OCI-LY3 (cell line): ENCODE measurements around the gene CAMK2D.

Experiments
- H2AFZ ChIP-seq: fragments of 200-600, 300-600 bp; shearing (Covaris generic); 2 replicates; pipeline ENCODE4 v1.6.0; 2014; ENCODE audit warnings: antibody characterized with exemption, low read depth, low read length
- H3K27ac ChIP-seq: fragments of 200-600, 300-600 bp; sonication (generic); 2 replicates; pipeline ENCODE4 v1.5.1; 2014; ENCODE audit warnings: mild to moderate bottlenecking, low read length, moderate library complexity, mixed read lengths
- H3K27me3 ChIP-seq: fragments of 200-600, 300-600 bp; sonication (generic); 2 replicates; pipeline ENCODE4 v1.6.1; 2014; ENCODE audit warnings: low read depth, low read length, mixed read lengths
- H3K36me3 ChIP-seq: fragments of 200-600, 300-600 bp; sonication (generic); replicated peaks from 2 replicates; pipeline ENCODE3; 2014; ENCODE audit warnings: low read depth, low read length, mixed read lengths
- H3K4me1 ChIP-seq: fragments of 300-600, 200-600 bp; sonication (generic); 2 replicates; pipeline ENCODE4 v1.6.1; 2014; ENCODE audit warnings: low read length, mixed read lengths
- H3K4me2 ChIP-seq: fragments of 200-600, 300-600 bp; sonication (generic); 2 replicates; pipeline ENCODE4 v1.6.1; 2014; ENCODE audit warnings: low read length, mixed read lengths
- H3K4me3 ChIP-seq: fragments of 300-600, 200-600 bp; sonication (generic); 2 replicates; pipeline ENCODE4 v1.5.1; 2014; ENCODE audit warnings: antibody characterized with exemption, mild to moderate bottlenecking, low read length, moderate library complexity
- H3K79me2 ChIP-seq: fragments of 300-600, 200-600 bp; shearing (Covaris generic); 2 replicates; pipeline ENCODE4 v1.6.1; 2014; ENCODE audit warnings: mild to moderate bottlenecking, low read length, mixed read lengths
- H3K9ac ChIP-seq: fragments of 300-600, 200-600 bp; shearing (Covaris generic); 2 replicates; pipeline ENCODE4 v1.6.0; 2014; ENCODE audit warnings: mild to moderate bottlenecking, low read length, moderate library complexity
- H3K9me3 ChIP-seq: fragments of 200-600, 300-600 bp; shearing (Covaris generic); 2 replicates; pipeline ENCODE4 v1.6.1; 2014; ENCODE audit warnings: low read length, mixed read lengths; ENCODE audit not compliant: insufficient read depth
- H4K20me1 ChIP-seq: fragments of 200-600, 300-600 bp; sonication (generic); 2 replicates; pipeline ENCODE4 v1.6.1; 2016; ENCODE audit warnings: low read length, mixed read lengths; ENCODE audit not compliant: insufficient read depth
- CTCF ChIP-seq: fragments of 200-600, 300-600 bp; sonication (generic); IDR thresholded peaks from 2 replicates; pipeline ENCODE4 v1.5.1; 2014; ENCODE audit warnings: antibody characterized with exemption, low read length, low read depth
- EZH2phosphoT487 ChIP-seq: fragments of 200-600 bp; shearing (Covaris generic); IDR thresholded peaks from 2 replicates; pipeline ENCODE4 v1.6.1; 2018; ENCODE audit warnings: antibody characterized with exemption, mixed run types, low read depth

The CAMK2D gene

GRCh38 chr4:113757486-113757885 lies 4.1 kb downstream of the CAMK2D start:
- no peak overlapping the region for H2AFZ ChIP-seq
- H3K4me3 ChIP-seq: no peak overlapping the region
- 0 out of 2 replicates have a peak, but pooled peaks cover 2% of the 10 kb centered on the region for H4K20me1 ChIP-seq
- no peaks in the 10 kb centered on the region for H3K9me3 ChIP-seq
- peaks cover 12% of the 10 kb centered on the region for H3K79me2 ChIP-seq
- no peak overlapping the region for H3K4me2 ChIP-seq
- H3K36me3 ChIP-seq: no peaks in the 10 kb centered on the region
- H3K27ac ChIP-seq: no peak overlapping the region
- peaks cover 26% of the 10 kb centered on the region for H3K4me1 ChIP-seq
- H3K27me3 ChIP-seq: peaks cover 7% of the 10 kb centered on the region; the same call in 1 of the 2 replicates
- H3K9ac ChIP-seq: no peak overlapping the region
- TF ChIP-seq EZH2phosphoT487 (no peak), CTCF (no peak)

- Histone ChIP-seq H3K27ac (no peak overlapping the region), H3K4me3 (peak overlapping the region; percentile 4; the same call in 1 of the 2 replicates), H3K4me2 (peak overlapping the region; percentile 47), H3K9ac (no peak overlapping the region), H3K4me1 (peaks cover 26% of the 10 kb centered on the region), H2AFZ (no peak overlapping the region), H3K36me3 (no peaks in the 10 kb centered on the region), H3K27me3 (peaks cover 7% of the 10 kb centered on the region; the same call in 1 of the 2 replicates), H4K20me1 (0 out of 2 replicates have a peak, but pooled peaks cover 2% of the 10 kb centered on the region), H3K79me2 (peaks cover 12% of the 10 kb centered on the region), H3K9me3 (no peaks in the 10 kb centered on the region)
- TF ChIP-seq CTCF (no peak), EZH2phosphoT487 (no peak)
These were observed 5.5 kb downstream of the CAMK2D start for GRCh38 chr4:113756005-113756410.

DNA sequence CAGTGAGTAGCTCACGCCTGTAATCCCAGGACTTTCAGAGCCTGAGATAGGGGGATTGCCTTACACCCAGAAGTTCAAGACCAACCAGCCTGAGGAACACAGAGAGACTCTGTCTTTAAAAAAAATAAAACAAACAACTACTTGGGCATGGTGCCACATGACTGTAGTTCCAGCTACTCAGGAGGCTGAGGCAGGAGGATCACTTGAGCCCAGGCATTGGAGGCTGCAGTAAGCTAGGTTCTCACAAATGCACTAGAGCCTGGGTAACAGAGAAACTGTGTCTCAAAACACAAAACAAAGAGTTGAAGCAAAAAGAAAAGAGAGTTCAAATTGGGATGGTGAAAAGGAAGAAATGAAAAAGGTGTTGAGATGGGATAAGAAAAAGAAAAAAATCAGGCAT lies 10.8 kb downstream of the CAMK2D start:
- H3K36me3 ChIP-seq: no peaks in the 10 kb centered on the region

GRCh38 chr4:113750296-113750695 lies 11.2 kb downstream of the CAMK2D start:
- Histone ChIP-seq H3K9ac (no peak overlapping the region), H2AFZ (no peak overlapping the region), H3K36me3 (no peaks in the 10 kb centered on the region), H3K4me2 (no peak overlapping the region), H3K79me2 (no peaks in the 10 kb centered on the region), H4K20me1 (no peaks in the 10 kb centered on the region), H3K27me3 (no peaks in the 10 kb centered on the region), H3K4me1 (peaks cover 5% of the 10 kb centered on the region), H3K27ac (no peak overlapping the region), H3K9me3 (no peaks in the 10 kb centered on the region), H3K4me3 (no peak overlapping the region)
- TF ChIP-seq EZH2phosphoT487 (no peak), CTCF (no peak)

More for the DNA sequence above, 10.8 kb downstream of the CAMK2D start:
- no peaks in the 10 kb centered on the region for H3K79me2 ChIP-seq
- no peak overlapping the region for H2AFZ ChIP-seq
- no peak for TF ChIP-seq EZH2phosphoT487
- TF ChIP-seq CTCF: no peak
- H3K9ac ChIP-seq: no peak overlapping the region
- no peak overlapping the region for H3K4me3 ChIP-seq
- H3K4me1 ChIP-seq: peaks cover 10% of the 10 kb centered on the region
- H3K9me3 ChIP-seq: no peaks in the 10 kb centered on the region
- no peak overlapping the region for H3K27ac ChIP-seq
- H3K27me3 ChIP-seq: no peaks in the 10 kb centered on the region
- no peak overlapping the region for H3K4me2 ChIP-seq
- no peaks in the 10 kb centered on the region for H4K20me1 ChIP-seq
